Measurements from ENCODE around the gene ERBB4.

Gene ERBB4

GRCh38 chr2:212360068-212360460 is 178.5 kb downstream of the ERBB4 start:
- no peak for DNase-seq

GRCh38 chr2:212359425-212360067 is 179.1 kb downstream of the ERBB4 start:
- no peak for DNase-seq

GRCh38 chr2:212357606-212358005 is 181.0 kb downstream of the ERBB4 start:
- DNase-seq: no peak

- DNase-seq: no peak
These were observed 184.2 kb downstream of the ERBB4 start for GRCh38 chr2:212354382-212354781.

GRCh38 chr2:212348501-212348900 is 190.1 kb downstream of the ERBB4 start:
- no peak for DNase-seq

- DNase-seq: no peak
These were observed 191.7 kb downstream of the ERBB4 start for GRCh38 chr2:212346865-212347264.

GRCh38 chr2:212345966-212346365 is 192.6 kb downstream of the ERBB4 start:
- no peak for DNase-seq

- no peak for DNase-seq
These were observed 194.5 kb downstream of the ERBB4 start for GRCh38 chr2:212344131-212344530.

GRCh38 chr2:212343167-212343566 is 195.4 kb downstream of the ERBB4 start:
- no peak for DNase-seq

- DNase-seq: no peak
These were observed 200.9 kb downstream of the ERBB4 start for GRCh38 chr2:212337486-212338343.

GRCh38 chr2:212337036-212337435 is 201.6 kb downstream of the ERBB4 start:
- DNase-seq: no peak

- DNase-seq: no peak
These were observed 208.3 kb downstream of the ERBB4 start for GRCh38 chr2:212330263-212330662.

GRCh38 chr2:212328712-212329496 is 209.7 kb downstream of the ERBB4 start:
- DNase-seq: no peak

- DNase-seq: no peak
These were observed 210.5 kb downstream of the ERBB4 start for GRCh38 chr2:212328136-212328535.

GRCh38 chr2:212327171-212327809 is 211.3 kb downstream of the ERBB4 start:
- no peak for DNase-seq

- no peak for DNase-seq
These were observed 220.0 kb downstream of the ERBB4 start for GRCh38 chr2:212318636-212319035.

GRCh38 chr2:212314680-212315079 is 223.9 kb downstream of the ERBB4 start:
- DNase-seq: no peak

GRCh38 chr2:212311807-212312404 is 226.7 kb downstream of the ERBB4 start:
- DNase-seq: no peak

- no peak for DNase-seq
These were observed 238.7 kb downstream of the ERBB4 start for GRCh38 chr2:212299943-212300342.

- DNase-seq: no peak
These were observed 239.3 kb downstream of the ERBB4 start for GRCh38 chr2:212299333-212299732.

- DNase-seq: no peak
These were observed 243.0 kb downstream of the ERBB4 start for GRCh38 chr2:212295571-212295970.

- no peak for DNase-seq
These were observed 243.8 kb downstream of the ERBB4 start for GRCh38 chr2:212294816-212295215.

- DNase-seq: no peak
These were observed 249.3 kb downstream of the ERBB4 start for GRCh38 chr2:212289301-212289700.

Data from CD4-positive, alpha-beta T cell treated with Interleukin-17A for 4 hours (primary cell).